OCI-LY7 (cell line): Measurements from ENCODE around the gene ZGPAT. TPM values are rescaled to one million over a fixed set of nuclear protein-coding genes. Genes with fewer than 3 reads are reported as not detected.

Experiments
- BruUV-seq: library from RNA; stranded (reverse); fragments of 400-500 nt; replicated peaks from 2 replicates; lab custom pipeline; 2021; lab: Mats Ljungman, UMichigan
- CTCF ChIA-PET: fragments of 300-600 bp; sonication (Branson Sonifier 250); formaldehyde crosslinking; loops from one replicate; lab custom pipeline; 2022; ENCODE audit warnings: antibody characterized with exemption; ENCODE audit not compliant: unreplicated experiment; lab: Charles Lee
- POLR2A ChIA-PET: fragments of 300-600 bp; sonication (Branson Sonifier 250); formaldehyde crosslinking; loops from one replicate; lab custom pipeline; 2022; ENCODE audit warnings: antibody characterized with exemption; lab: Charles Lee
- DNase-seq: peaks from one replicate; pipeline ENCODE4 v3.0.0-alpha.2; 2015; ENCODE audit warnings: low spot score
- H2AFZ ChIP-seq: fragments of 200-600 bp; sonication (generic), shearing (Covaris generic); 2 replicates; pipeline ENCODE4 v1.6.1; 2014; ENCODE audit warnings: mild to moderate bottlenecking, antibody characterized with exemption, low read length, moderate library complexity
- H3K27ac ChIP-seq: fragments of 200-600 bp; sonication (generic); 2 replicates; pipeline ENCODE4 v1.5.1; 2014; ENCODE audit warnings: mixed run types, low read depth, mild to moderate bottlenecking, moderate library complexity, low read length, inconsistent platforms; ENCODE audit not compliant: poor library complexity, severe bottlenecking
- H3K36me3 ChIP-seq: fragments of 200-600 bp; sonication (generic); 2 replicates; pipeline ENCODE4 v1.6.1; 2014; ENCODE audit warnings: mild to moderate bottlenecking, antibody characterized with exemption, low read length, moderate library complexity, mixed read lengths; ENCODE audit not compliant: insufficient read depth
- H3K4me1 ChIP-seq: fragments of 200-600 bp; sonication (generic); 2 replicates; pipeline ENCODE4 v1.5.1; 2014; ENCODE audit warnings: mild to moderate bottlenecking, low read length; ENCODE audit not compliant: insufficient read depth, poor library complexity, severe bottlenecking
- H3K4me2 ChIP-seq: fragments of 200-600 bp; sonication (generic); 2 replicates; pipeline ENCODE4 v1.6.1; 2014; ENCODE audit warnings: mild to moderate bottlenecking, low read length
- H3K4me3 ChIP-seq: fragments of 200-600 bp; sonication (generic); 2 replicates; pipeline ENCODE4 v1.5.1; 2014; ENCODE audit warnings: mild to moderate bottlenecking, low read depth, low read length; ENCODE audit not compliant: poor library complexity, severe bottlenecking
- H3K79me2 ChIP-seq: fragments of 200-600 bp; sonication (generic); 2 replicates; pipeline ENCODE4 v1.6.1; 2016; ENCODE audit warnings: low read depth, mild to moderate bottlenecking, low read length, moderate library complexity, mixed read lengths; ENCODE audit not compliant: insufficient read depth
- H3K9me2 ChIP-seq: fragments of 200-600 bp; sonication (generic); 2 replicates; pipeline ENCODE4 v1.6.1; 2016; ENCODE audit warnings: mild to moderate bottlenecking, low read length, mixed read lengths; ENCODE audit not compliant: insufficient read depth
- H3K9me3 ChIP-seq: fragments of 200-600 bp; sonication (generic); 2 replicates; pipeline ENCODE4 v1.6.1; 2014; ENCODE audit warnings: mild to moderate bottlenecking, mixed run types, low read length, mixed read lengths
- H4K20me1 ChIP-seq: fragments of 200-600 bp; sonication (generic); 2 replicates; pipeline ENCODE4 v1.6.1; 2014; ENCODE audit warnings: mild to moderate bottlenecking, antibody characterized with exemption, low read length, moderate library complexity, mixed read lengths; ENCODE audit not compliant: insufficient read depth
- EZH2phosphoT487 ChIP-seq: fragments of 200-600 bp; sonication (generic); IDR thresholded peaks from 2 replicates; pipeline ENCODE4 v1.6.1; 2018; ENCODE audit warnings: low read depth, borderline replicate concordance, mild to moderate bottlenecking, mixed run types, antibody characterized with exemption, low read length, moderate library complexity, mixed read lengths
- intact Hi-C: fragments of 100-400 bp; cut with micrococcal nuclease; formaldehyde crosslinking; loops from one replicate; pipeline ENCODE4 v1.10.0; 2022; ENCODE audit not compliant: unreplicated experiment
- total RNA-seq, 2 experiments: library from RNA; depleted of rRNA in 1 of 2; stranded (reverse); fragments of >200 nt in 1 of 2; shearing (Covaris generic) in 1 of 2; gene quantifications; 2 replicates each; pipeline ENCODE4 v1.2.3, GENCODE V29; 2014 to 2022
- TF ChIP-seq, protein P1 (sequence below): fragments of 200-600 bp; sonication (generic); conservative IDR thresholded peaks from 2 replicates; pipeline ENCODE4 v1.5.1; 2014; ENCODE audit warnings: mild to moderate bottlenecking, antibody characterized with exemption, low read length, moderate library complexity, mixed read lengths

Gene ZGPAT
- total RNA-seq, 2 experiments from 2014 or later, result 43.9 to 55.4 TPM

- Histone ChIP-seq H2AFZ (no peak overlapping the region), H3K9me2 (no peaks in the 10 kb centered on the region), H3K27ac (no peak overlapping the region), H3K4me3 (no peak overlapping the region), H3K36me3 (peaks cover 32% of the 10 kb centered on the region), H3K79me2 (no peaks in the 10 kb centered on the region), H3K4me1 (peaks cover 27% of the 10 kb centered on the region), H3K9me3 (no peaks in the 10 kb centered on the region), H3K4me2 (no peak overlapping the region), H4K20me1 (no peaks in the 10 kb centered on the region)
- ChIA-PET CTCF (interaction anchor here (0.6 kb wide), 1 partner anchor 229 kb away, joined by 6 read pairs; no protein-coding TSS in a partner anchor), POLR2A (no interaction called here)
- no peak for DNase-seq
- no peak for TF ChIP-seq EZH2phosphoT487
- intact Hi-C loops, result no loop called here
- BruUV-seq, result no TSS peak
Observed at GRCh38 chr20:63744574-63745423, 37.0 kb downstream of the ZGPAT start.

DNA sequence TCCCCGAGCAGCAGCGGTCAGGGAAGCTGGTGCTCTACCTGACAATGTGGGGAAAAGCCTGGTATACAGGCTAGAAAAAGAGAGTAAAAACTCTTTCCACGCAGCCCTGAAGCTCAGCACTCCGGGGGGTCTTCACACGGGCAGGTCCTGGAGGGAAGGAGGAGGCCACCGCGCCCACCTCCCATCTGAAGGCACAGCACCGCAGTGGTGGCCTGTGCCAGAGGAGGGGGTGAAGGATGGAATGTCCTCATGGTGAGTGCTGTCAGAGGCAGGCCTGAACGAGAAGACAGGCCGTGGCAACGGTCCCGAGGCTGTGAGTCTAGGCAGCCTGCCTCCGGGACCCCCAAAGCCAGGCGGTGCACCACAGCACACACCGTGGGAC lies 37.6 kb downstream of the ZGPAT start:
- H3K9me3 ChIP-seq, result no peaks in the 10 kb centered on the region
- no peak for DNase-seq
- no peaks in the 10 kb centered on the region for H4K20me1 ChIP-seq
- H3K36me3 ChIP-seq, result peaks cover 32% of the 10 kb centered on the region
- intact Hi-C loops, result no loop called here
- no peaks in the 10 kb centered on the region for H3K79me2 ChIP-seq
- no peak overlapping the region for H3K4me3 ChIP-seq
- CTCF ChIA-PET, result no interaction called here
- BruUV-seq, result no TSS peak
- H3K27ac ChIP-seq, result no peak overlapping the region
- H3K4me1 ChIP-seq, result peaks cover 25% of the 10 kb centered on the region
- H3K4me2 ChIP-seq, result no peak overlapping the region
- POLR2A ChIA-PET, result no interaction called here
- TF ChIP-seq, protein P1, sequence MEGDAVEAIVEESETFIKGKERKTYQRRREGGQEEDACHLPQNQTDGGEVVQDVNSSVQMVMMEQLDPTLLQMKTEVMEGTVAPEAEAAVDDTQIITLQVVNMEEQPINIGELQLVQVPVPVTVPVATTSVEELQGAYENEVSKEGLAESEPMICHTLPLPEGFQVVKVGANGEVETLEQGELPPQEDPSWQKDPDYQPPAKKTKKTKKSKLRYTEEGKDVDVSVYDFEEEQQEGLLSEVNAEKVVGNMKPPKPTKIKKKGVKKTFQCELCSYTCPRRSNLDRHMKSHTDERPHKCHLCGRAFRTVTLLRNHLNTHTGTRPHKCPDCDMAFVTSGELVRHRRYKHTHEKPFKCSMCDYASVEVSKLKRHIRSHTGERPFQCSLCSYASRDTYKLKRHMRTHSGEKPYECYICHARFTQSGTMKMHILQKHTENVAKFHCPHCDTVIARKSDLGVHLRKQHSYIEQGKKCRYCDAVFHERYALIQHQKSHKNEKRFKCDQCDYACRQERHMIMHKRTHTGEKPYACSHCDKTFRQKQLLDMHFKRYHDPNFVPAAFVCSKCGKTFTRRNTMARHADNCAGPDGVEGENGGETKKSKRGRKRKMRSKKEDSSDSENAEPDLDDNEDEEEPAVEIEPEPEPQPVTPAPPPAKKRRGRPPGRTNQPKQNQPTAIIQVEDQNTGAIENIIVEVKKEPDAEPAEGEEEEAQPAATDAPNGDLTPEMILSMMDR, result no peak
- no peak for TF ChIP-seq EZH2phosphoT487
- H3K9me2 ChIP-seq, result no peaks in the 10 kb centered on the region
- H2AFZ ChIP-seq, result no peak overlapping the region

DNA sequence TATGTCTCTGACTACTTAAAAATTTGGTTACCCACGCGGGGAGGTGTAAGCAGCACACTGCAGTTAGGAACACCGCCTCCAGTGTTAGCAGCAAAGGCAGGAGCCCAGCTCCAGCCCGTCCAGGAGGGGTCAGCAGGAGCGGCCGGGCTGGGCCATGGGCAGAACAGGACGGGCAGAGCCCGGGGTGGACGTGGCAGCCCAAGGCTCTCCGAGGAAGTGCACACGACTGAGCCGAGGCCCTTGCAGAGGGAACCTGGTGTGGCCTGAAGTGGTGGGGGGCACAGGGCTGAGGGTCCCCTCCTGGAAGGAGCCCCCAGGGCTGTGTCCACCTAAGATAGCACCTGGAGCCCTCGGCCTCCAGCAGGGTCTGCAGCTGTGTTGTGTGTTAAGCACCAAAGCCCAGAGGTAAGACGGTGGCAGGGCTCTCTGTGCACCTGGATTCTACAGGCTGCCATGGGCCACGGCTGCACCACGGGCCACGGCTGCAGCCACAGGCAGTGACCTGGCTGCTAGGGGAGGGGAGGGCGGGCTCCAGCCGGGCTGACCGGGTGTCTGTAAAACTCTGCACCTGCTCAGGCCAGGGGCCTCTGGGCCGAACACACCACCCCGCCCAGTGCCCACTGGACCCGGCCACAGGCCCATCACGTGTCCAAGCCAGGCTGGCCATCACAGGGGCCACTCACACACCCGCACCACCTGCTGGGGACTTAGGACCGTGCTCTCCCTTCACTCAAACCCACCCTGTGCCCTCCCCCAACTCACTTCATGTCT lies 38.3 kb downstream of the ZGPAT start:
- intact Hi-C loops, result loop anchor here (2.0 kb wide), 1 partner anchor 39 kb away; the partner anchor contains the start of gene ARFRP1
- H3K27ac ChIP-seq, result no peak overlapping the region
- H3K4me1 ChIP-seq, result peaks cover 25% of the 10 kb centered on the region
- TF ChIP-seq, protein P1, result no peak
- no peak for TF ChIP-seq EZH2phosphoT487
- no peaks in the 10 kb centered on the region for H3K9me3 ChIP-seq
- peaks cover 29% of the 10 kb centered on the region for H3K36me3 ChIP-seq
- BruUV-seq, result no TSS peak
- no peak for DNase-seq
- H3K4me2 ChIP-seq, result no peak overlapping the region
- no peaks in the 10 kb centered on the region for H3K9me2 ChIP-seq
- no peaks in the 10 kb centered on the region for H4K20me1 ChIP-seq
- H2AFZ ChIP-seq, result no peak overlapping the region
- no peaks in the 10 kb centered on the region for H3K79me2 ChIP-seq
- ChIA-PET CTCF (no interaction called here), POLR2A (no interaction called here)
- no peak overlapping the region for H3K4me3 ChIP-seq
